Posterior vena cava (tissue), 2 donors: Measurements from ENCODE around the gene FAM53B. TPM values are rescaled to one million over a fixed set of nuclear protein-coding genes. Genes with fewer than 3 reads are reported as not detected.

Experiments
- DNase-seq: peaks from one replicate; pipeline ENCODE4 v3.0.0-alpha.2; 2020; ENCODE audit warnings: low spot score
- intact Hi-C, 2 donors: fragments of 100-400 bp; cut with DNase I; formaldehyde crosslinking; loops; one replicate each; pipeline versions ENCODE4 v1.14.1 to v1.14.2; 2022 to 2023
- total RNA-seq, 2 donors: library from RNA; stranded (reverse); fragmentation: NEBNext Ultra II Directional; extraction: Animal tissue kit (Norgen Biotek cat#: 25700); gene quantifications; one replicate each; pipeline ENCODE4 v1.2.1, GENCODE V29; 2021
- donor health status: DM: yes; HTN: yes; CAD: no.
- donor health status: DM: yes; HTN: yes; CAD: no.

The FAM53B gene
- total RNA-seq, 2 donors from 2014 or later: 15.6 to 21.4 TPM

DNA sequence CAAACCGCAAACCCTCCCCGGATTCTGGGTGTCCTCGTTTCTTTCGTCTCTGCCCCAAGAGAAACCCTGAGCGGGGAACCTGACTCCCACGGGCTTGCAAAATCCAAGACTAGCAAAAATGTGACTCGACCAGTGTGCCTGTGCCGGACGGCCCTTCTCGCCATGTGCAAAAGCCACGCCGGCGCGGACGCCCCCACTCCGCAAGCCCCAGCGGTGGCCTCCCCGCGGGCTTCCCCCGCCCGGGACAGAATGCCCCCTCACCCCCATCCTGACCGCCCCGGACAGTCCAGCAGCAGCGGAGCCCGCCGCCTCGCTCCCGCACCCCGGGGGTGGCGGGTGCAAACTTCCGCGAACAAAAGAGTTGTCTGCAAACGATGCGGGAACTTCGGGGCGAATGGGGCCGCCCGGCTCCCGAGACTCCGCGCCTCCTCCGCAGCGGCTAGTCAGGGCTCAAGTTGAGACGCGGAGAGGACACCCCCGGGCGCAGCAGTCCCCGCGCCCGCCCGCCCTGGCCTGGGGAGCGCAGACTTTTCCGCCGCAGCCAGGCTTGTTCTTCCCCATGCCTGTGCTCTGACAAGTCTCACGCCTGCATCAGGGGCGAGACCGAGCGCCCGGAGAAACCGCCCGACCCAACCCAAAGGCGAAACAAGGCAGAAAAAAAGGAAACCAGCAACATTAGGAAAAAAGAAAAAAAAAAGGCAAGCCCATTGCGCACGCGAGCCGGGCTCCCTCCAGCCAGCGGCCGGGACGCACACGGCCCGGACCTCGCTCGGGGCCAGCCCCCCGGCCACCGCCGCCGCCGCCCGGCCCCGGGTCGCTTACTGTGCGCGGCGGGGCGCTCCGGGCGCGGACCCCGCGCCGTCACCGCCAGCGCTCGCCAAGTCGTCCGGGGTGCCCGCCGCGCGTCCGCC, 732 bp downstream of the FAM53B start:
- DNase-seq: no peak
- intact Hi-C loops: loop anchor here in 1 of 2 donors (5.0 kb wide), 3 partner anchors 41 to 211 kb away; no protein-coding TSS in a partner anchor

DNA sequence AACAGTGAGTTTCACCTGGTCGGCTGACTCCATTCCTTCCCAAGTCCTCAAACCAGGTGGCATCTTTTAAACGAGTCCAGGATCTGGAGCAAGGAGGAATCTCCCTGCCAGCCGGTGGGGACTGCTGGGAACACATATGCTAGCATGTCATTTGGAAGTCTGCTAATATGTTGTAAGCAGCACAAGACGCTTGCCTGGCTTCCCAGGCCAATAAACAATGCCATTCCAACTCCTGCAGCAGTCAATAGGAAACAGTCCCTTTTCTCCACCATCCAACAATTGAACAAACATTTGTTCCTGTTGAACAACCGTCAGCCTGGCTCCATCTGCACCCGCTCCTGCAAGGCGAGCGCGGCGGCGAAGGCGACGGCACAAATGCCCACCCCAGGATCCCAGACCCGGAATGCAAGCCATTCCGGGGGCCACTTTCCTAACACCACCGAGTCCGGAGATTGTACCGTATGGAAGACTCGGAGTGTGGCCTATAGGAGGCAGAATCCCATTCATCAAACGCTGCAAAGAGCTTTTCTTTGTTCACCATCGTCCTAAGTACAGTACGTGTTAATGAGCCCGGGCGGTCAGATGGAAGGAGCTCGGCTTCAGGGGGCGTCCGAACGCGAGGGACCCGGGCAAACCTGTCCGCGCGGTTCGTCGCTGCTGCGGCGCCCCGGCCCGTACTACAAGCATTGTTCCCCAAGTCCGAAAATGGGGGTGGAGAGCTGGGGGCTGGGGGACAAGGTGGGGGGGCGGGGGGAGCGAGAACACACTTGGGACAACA, 1.6 kb downstream of the FAM53B start:
- DNase-seq: no peak
- intact Hi-C loops: loop anchor here in 1 of 2 donors (5.0 kb wide), 3 partner anchors 40 to 210 kb away; no protein-coding TSS in a partner anchor

DNA sequence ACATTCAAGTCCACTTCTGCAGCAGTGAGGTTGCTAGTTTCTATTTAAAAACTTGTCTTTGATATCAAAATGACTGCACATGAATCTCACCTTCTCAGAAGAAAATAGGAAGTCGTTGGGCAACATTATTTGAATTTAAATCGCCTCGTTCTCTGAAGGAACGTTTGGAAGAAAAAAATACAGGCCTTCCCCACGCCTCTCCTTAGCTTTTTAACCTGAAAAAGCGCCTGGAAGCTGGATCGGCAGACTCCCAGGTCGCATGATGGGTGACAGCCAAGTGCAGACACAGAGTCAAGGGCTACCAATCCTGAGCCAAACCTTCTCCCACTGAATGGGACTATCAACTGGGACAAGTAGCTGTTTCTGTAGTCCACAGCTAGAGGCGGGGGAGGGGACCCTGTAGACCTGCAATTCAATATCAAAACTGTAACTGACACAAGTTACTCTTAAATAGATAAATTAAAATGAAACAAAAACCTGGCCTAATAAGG, 2.2 kb downstream of the FAM53B start:
- intact Hi-C loops: loop anchor here in 1 of 2 donors (5.0 kb wide), 3 partner anchors 40 to 210 kb away; no protein-coding TSS in a partner anchor

DNA sequence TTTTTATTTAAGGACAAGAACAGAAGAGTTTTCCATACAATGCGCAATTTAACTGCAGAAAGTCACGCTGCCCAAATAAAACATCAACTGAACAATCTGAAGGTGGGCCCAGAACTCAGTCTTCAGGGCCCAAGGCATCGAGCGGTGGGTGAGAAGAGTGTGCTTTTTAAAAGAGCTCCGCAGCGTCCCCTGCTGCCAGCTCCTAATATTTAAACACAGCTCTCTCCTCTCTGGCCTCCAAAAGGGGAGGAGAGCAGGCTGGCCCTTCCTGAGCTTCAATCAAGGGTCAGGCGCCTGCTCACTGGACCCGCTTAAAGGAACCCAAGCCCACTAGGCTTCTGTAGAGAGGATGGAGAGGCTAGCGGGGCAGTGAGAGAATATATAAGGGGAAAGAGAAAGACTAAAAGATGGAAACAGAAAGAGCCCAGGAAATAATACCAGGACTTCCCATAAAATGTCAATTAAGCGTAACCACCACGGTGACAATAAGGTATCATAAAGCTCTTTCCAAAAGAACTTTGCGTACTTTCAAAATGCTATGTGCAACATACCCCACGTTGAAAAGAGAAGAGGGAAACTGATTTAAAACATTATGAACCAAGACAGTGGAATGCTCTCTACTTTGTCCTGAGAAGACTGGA, 2.8 kb downstream of the FAM53B start:
- intact Hi-C loops: loop anchor here in 1 of 2 donors (5.0 kb wide), 3 partner anchors 39 to 209 kb away; no protein-coding TSS in a partner anchor
- DNase-seq: peak; percentile 94

More for the DNA sequence above, 2.2 kb downstream of the FAM53B start:
- no peak for DNase-seq

DNA sequence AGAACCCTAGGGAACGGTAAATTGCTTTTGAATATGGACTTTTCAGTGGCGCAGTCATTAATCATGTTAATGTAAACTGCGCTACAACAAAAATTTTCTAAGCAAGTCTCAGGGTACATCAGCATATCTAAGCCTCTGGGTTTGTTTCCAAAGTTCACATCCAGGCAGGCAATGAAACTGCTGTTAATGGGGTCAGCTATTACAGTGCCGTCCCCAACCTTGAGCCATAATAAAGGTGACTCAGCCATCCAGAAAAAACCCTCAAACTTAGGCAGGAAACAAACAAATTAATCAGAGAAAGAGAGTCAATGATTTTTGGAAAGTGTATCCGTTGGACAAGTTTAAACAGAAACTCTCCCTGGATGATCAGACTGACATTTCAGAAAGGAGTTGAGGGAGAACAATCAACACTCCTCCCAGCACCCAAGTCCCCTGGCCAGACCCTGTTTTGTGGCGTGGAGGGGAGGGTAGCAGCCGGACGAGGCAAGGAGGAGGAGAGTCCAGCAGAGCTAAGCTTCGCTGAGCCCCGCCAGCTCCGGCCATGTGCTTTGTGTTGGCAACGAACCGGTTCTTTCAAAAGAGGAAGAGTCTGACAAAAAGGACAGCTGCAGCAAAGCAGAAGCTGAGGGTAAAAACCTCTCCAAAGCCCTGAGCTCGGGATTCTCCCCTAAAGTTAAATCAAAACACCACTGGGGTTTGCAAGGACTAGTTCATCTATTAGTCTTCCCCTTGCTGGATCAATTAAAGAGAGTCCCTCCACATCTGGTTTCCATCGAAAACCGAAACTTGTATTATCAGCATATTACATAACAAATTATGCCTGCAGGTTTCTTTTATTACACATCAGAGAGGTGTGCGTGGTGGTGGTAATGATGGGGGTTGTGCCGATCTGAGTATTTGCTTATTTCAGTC, 3.6 kb downstream of the FAM53B start:
- peak; percentile 91 for DNase-seq
- intact Hi-C loops: loop anchor here in 1 of 2 donors (5.0 kb wide), 3 partner anchors 38 to 208 kb away; no protein-coding TSS in a partner anchor

DNA sequence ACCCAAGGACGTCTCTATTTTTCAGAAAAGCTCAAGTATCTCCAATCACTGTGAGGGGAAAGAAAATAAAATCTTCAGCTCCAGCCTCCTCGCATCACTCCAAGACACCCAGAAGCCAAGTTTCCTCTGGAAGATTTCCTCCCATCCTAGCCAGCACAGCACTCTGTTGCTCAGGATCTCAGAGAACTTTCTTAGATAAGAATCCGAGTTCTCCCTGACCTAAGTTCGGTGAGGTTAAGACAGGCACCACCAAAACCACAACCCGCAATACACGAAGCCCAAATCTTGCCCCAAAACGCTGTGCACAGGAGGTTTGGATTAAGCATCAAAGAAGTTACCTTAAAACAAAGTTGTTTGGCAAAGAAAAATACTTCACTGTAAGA, 4.2 kb downstream of the FAM53B start:
- intact Hi-C loops: loop anchor here (5.0 to 10.0 kb wide), 4 partner anchors 38 to 208 kb away; no protein-coding TSS in a partner anchor
- no peak for DNase-seq

DNA sequence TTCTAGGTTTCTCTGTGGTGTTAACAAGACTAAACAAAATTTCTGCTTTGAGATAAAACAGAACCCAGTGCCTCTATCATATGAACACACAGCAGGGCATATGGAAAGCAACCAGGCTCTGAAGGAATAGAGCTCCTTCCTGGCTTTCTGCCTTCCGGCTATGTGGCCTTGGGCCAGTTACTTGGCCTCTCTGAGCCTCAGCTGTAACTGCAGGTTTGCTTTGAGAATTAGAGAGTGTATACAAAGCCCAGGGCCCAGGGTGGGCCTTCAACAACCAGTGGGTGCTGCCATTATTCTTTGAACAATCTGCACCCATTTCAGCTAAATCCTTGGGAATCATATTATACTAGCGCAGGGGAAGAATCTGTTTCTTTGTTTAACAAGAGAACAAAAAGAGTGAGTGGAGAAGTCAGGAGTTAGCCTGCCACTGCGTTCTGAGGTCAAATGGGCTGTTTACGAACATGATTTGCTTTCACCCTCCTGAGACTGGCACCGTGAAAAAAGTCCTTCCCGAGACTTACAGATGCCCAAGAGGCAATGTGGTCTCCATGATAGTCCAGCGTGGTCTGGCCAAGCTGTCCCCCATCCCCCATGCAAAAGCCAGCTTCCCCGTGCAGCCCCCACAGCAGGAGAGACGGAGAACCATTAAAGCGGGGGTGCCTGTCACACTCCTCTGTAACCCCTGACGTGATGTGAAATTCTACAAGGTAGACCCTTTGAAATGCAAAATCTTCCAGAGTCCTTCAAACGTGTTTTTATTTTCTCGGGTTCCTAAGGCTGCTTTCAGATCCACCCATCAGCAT, 4.9 kb downstream of the FAM53B start:
- intact Hi-C loops: loop anchor here in 1 of 2 donors (10.0 kb wide), 1 partner anchor 95 kb away; no protein-coding TSS in a partner anchor
- DNase-seq: no peak

DNA sequence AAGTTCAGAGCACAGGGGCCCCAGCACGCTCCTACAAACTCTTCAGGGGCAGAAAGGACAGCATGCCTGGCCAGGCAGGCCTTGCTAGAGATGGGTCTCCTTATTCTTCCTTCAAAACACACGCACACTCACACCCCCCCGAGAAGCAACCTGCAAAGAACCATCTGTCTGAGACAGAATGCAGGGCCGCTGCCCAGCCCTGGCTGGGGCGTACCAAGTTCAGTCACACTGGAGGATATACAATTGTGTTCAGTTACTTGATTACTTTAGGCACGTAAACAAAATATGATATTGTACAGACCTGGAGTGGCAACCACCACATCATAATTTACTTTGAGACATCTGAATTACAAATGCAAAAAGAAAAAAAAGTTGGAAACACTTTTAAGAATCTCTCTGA, 5.7 kb downstream of the FAM53B start:
- DNase-seq: no peak
- intact Hi-C loops: loop anchor here in 1 of 2 donors (10.0 kb wide), 1 partner anchor 94 kb away; no protein-coding TSS in a partner anchor

DNA sequence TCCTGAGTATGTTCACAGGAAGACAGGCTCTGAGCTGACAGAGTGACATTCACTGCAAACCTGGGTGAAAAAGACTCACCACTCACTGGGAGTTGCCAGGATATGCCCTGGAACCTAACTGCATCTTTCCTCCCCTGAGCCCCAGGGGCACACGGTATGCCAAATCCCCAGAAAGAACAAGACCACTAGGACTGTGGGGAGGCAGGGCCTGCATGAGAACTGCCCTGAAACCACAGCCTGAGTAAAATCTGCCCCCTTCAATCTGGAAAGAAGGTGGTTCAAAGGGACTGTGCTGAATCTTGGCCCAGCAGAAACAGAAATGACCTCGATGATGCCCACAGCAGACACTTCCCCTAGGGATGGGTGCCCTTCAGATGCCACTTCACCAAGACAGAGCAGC, 6.5 kb downstream of the FAM53B start:
- peak; percentile 31 for DNase-seq
- intact Hi-C loops: loop anchor here in 1 of 2 donors (10.0 kb wide), 1 partner anchor 93 kb away; no protein-coding TSS in a partner anchor

DNA sequence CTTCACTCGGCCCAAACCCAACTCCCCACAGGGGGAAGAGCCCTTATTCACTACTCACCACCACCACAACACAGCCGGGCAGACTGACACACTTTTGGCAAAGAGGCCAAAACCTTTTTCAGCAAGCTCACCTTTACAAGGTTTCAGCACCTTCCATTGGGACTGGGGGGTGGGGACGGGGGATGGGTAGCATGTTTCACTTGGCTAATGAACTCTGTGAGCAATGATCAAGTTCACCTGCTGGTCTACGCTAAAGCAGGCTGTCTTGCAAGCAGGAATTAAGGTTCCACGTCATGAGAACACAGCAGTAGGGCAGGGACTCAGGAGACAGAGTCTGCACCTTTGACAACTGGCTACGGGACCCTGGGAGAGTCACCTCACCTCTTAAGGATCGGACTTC, 7.0 kb downstream of the FAM53B start:
- intact Hi-C loops: loop anchor here in 1 of 2 donors (10.0 kb wide), 1 partner anchor 92 kb away; no protein-coding TSS in a partner anchor
- DNase-seq: peak; percentile 44

DNA sequence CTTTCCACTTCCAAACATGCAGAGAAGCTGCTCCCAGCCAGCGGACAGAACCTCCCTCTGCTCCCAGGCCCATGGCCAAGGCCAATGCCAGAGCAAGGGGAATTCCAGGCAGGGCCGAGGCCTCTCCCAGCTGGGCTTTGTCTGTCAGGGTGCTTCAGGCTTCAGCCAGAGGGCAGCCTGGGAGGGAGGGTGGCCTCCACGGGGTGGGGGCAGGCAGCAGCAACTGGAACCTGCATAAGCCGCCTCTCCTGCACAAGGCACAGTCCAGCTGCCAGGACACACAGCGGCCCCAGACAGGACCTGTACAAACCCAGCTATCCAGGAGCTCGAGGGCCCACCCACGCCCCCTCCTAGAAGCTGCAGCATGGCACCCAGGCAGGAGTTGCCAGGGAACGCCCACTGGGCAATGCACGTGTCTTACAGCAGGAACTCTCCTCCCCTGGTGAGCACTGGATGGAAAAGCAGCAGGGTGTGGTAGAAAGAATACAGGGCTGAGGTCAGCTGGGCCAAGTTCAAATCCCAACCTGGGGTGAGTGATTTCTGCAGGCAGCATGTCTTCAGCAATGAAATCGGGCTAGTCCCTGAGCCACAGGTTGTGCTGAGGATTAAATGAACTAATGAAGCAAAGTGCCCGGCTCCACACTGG, 7.6 kb downstream of the FAM53B start:
- intact Hi-C loops: loop anchor here in 1 of 2 donors (10.0 kb wide), 1 partner anchor 92 kb away; no protein-coding TSS in a partner anchor

DNA sequence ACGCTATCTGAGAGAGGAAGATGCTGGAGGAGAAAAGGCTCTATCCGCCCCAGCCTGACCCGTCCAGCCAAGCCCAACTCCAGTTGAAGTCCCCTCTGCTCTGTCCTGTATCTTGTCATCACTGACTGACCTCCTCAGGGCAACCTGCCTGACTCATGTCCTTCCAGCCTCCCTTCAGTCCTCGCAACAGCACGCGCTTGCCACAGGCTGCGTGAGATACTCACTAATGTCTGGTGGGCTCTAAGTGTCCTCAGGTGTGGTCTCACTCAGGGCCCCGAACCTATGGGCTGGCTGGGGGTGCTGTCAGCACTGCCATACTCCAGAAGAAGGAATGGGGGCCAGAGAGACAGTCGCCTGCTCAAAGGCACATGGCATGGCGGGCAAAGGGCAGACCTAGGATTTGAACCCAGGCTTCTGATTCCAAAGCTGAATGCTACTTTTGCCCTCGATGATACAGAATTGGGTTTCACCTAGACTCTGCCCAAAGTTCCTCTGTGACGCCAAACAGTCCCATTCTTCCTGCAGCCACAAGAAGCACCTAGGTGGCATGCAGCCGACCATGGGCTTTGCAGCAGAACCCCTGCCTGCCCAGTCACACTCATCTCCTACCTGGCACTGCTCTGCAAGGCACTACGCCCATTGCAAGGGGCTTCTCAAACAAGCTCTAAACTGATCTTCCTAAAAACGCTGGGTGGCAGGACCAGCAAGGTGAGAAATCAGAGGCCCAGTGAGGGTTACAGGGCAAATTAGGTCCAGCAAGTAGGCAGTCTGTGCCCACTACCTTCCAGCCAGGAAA, 8.5 kb downstream of the FAM53B start:
- no peak for DNase-seq
- intact Hi-C loops: loop anchor here in 1 of 2 donors (10.0 kb wide), 1 partner anchor 91 kb away; no protein-coding TSS in a partner anchor

More for the DNA sequence above, 7.6 kb downstream of the FAM53B start:
- no peak for DNase-seq

DNA sequence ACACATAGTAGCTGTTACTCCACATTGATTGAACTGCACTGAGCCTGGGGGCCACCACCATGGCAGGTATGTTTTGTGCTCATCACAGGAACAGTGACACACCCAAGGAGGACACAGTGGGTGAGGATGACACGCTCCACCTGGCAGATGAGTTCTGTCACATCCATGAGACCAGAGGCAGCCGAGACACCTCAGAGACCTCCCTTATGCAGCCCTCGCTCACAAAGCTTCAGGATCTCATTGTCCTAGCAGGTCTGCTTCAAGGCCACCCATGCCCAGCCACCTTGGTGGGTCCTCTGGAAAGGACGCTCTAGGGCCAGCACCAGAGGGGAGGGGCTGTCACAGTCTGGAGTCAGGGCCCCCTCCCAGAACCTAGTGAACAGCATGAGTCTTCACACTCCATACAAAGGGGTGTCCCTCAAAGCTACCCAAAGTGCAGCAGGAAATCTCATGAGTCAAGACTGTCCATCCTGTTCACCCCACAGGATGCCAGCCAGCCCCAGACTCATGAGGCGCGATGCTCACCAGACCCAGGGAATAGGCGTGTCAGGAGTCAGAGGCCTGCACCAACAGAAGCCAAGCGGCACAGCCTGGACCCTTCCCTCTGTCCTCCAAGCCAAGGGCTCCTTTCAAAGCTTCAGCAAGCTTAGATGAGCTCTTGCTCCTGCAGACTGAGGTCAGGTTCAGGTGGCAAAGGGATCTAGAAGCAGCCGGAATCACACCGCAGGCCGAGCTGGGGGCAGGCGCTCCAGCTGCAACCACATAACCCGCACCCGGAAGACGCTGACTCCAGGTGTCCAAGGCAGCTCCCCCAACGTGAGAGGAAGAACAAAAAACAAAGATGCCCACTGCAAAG, 9.6 kb downstream of the FAM53B start:
- intact Hi-C loops: loop anchor here in 1 of 2 donors (10.0 kb wide), 1 partner anchor 90 kb away; no protein-coding TSS in a partner anchor
- DNase-seq: no peak

DNA sequence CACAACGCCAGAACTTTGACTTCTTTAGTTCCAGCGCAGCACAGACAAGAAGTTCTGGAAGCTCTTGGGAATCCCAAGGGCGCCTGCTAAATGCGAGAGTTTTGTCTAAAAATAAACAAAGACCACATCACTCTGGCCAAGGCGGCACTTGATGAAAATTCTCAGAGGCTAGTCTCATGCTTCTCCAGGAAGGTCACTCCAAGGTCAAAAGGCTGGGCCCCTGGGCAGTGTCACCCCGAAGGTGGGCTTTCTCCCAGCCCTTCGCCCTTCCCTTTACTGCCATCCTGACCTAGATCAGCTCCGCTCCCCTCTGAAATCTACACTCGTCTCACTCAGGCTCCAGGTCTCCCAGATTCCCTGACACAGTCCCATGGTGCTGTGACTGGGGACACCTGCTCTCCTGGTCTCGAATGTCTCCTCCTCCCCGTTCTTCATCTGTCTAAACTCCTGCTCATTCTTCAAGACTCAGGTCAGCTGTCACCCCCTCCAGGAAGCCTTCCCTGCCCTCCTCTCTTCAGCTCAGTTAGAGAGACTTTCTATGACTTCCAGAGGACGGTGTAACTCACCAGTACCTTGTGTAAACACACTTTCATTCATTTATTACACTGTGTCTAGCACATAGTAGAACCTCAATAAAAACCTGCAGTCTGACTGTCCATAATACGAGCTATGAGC, 10.5 kb downstream of the FAM53B start:
- no peak for DNase-seq
- intact Hi-C loops: loop anchor here in 1 of 2 donors (10.0 kb wide), 1 partner anchor 89 kb away; no protein-coding TSS in a partner anchor
